IPS-15b (cell line): Measurements from ENCODE around the gene CEP41.

Experiments used
- H3K27me3 ChIP-seq: one replicate; pipeline ENCODE4 v1.6.1; 2013; ENCODE audit warnings: low read length; ENCODE audit not compliant: control insufficient read depth, insufficient read depth
- H3K36me3 ChIP-seq: one replicate; pipeline ENCODE4 v1.6.1; 2013; ENCODE audit warnings: low read length; ENCODE audit not compliant: control insufficient read depth, insufficient read depth
- H3K4me1 ChIP-seq: one replicate; pipeline ENCODE4 v1.6.1; 2013; ENCODE audit warnings: mild to moderate bottlenecking, low read length; ENCODE audit not compliant: control insufficient read depth, insufficient read depth
- H3K4me3 ChIP-seq: one replicate; pipeline ENCODE4 v1.5.1; 2013; ENCODE audit warnings: low read depth, low read length
- H3K9ac ChIP-seq: one replicate; pipeline ENCODE4 v1.6.1; 2013; ENCODE audit warnings: low read depth, mild to moderate bottlenecking, low read length
- H3K9me3 ChIP-seq: one replicate; pipeline ENCODE4 v1.6.1; 2013; ENCODE audit warnings: mild to moderate bottlenecking, low read length; ENCODE audit not compliant: control insufficient read depth, insufficient read depth

CEP41 gene

GRCh38 chr7:130440527-130441365 is at the start of gene CEP41:
Gene CEP41, minus strand, starts transcription at chr7:130441016. Its CDS starts 50 bp downstream, at chr7:130440966.
- peak within 1 kb of the TSS; percentile 96 for H3K9ac ChIP-seq

GRCh38 chr7:130490311-130490791 is 49.5 kb upstream of the CEP41 start:
- H3K9me3 ChIP-seq, result no peaks in the 10 kb centered on the region
- H3K9ac ChIP-seq, result no peak overlapping the region
- H3K4me1 ChIP-seq, result peaks cover 14% of the 10 kb centered on the region
- H3K27me3 ChIP-seq, result peaks cover 21% of the 10 kb centered on the region
- H3K36me3 ChIP-seq, result no peaks in the 10 kb centered on the region
- H3K4me3 ChIP-seq, result peak overlapping the region; percentile 65

More at GRCh38 chr7:130440527-130441365, at the start of gene CEP41:
- Histone ChIP-seq H3K4me1 (peaks cover 5% of the 10 kb centered on the region), H3K27me3 (no peaks in the 10 kb centered on the region), H3K9me3 (no peaks in the 10 kb centered on the region), H3K36me3 (no peaks in the 10 kb centered on the region), H3K4me3 (peak within 1 kb of the TSS; percentile 82)

- Histone ChIP-seq H3K27me3 (peaks cover 27% of the 10 kb centered on the region), H3K9me3 (no peaks in the 10 kb centered on the region), H3K4me1 (peaks cover 14% of the 10 kb centered on the region), H3K36me3 (no peaks in the 10 kb centered on the region), H3K9ac (no peak overlapping the region), H3K4me3 (no peak overlapping the region)
Measured at GRCh38 chr7:130489140-130489983, 48.5 kb upstream of the CEP41 start.

GRCh38 chr7:130488392-130489139 is 47.8 kb upstream of the CEP41 start:
- no peaks in the 10 kb centered on the region for H3K36me3 ChIP-seq
- H3K27me3 ChIP-seq, result peaks cover 23% of the 10 kb centered on the region
- H3K4me3 ChIP-seq, result no peak overlapping the region
- no peaks in the 10 kb centered on the region for H3K9me3 ChIP-seq
- H3K9ac ChIP-seq, result no peak overlapping the region
- H3K4me1 ChIP-seq, result peaks cover 14% of the 10 kb centered on the region

- Histone ChIP-seq H3K4me1 (peaks cover 14% of the 10 kb centered on the region), H3K9me3 (no peaks in the 10 kb centered on the region), H3K36me3 (no peaks in the 10 kb centered on the region), H3K4me3 (peak overlapping the region; percentile 86), H3K9ac (no peak overlapping the region), H3K27me3 (peaks cover 11% of the 10 kb centered on the region)
Measured at GRCh38 chr7:130486954-130487436, 46.2 kb upstream of the CEP41 start.

GRCh38 chr7:130486114-130486953 is 45.5 kb upstream of the CEP41 start:
- peaks cover 11% of the 10 kb centered on the region for H3K27me3 ChIP-seq
- H3K4me3 ChIP-seq, result peak overlapping the region; percentile 86
- H3K9ac ChIP-seq, result peak overlapping the region; percentile 73
- no peaks in the 10 kb centered on the region for H3K36me3 ChIP-seq
- H3K9me3 ChIP-seq, result no peaks in the 10 kb centered on the region
- H3K4me1 ChIP-seq, result peaks cover 14% of the 10 kb centered on the region

- Histone ChIP-seq H3K9me3 (no peaks in the 10 kb centered on the region), H3K4me3 (peak overlapping the region; percentile 86), H3K27me3 (peaks cover 11% of the 10 kb centered on the region), H3K4me1 (peaks cover 14% of the 10 kb centered on the region), H3K36me3 (no peaks in the 10 kb centered on the region), H3K9ac (no peak overlapping the region)
Measured at GRCh38 chr7:130485734-130486113, 44.9 kb upstream of the CEP41 start.

GRCh38 chr7:130483031-130483430 is 42.2 kb upstream of the CEP41 start:
- Histone ChIP-seq H3K4me1 (peaks cover 3% of the 10 kb centered on the region), H3K36me3 (no peaks in the 10 kb centered on the region), H3K27me3 (peaks cover 11% of the 10 kb centered on the region), H3K9ac (no peak overlapping the region), H3K4me3 (no peak overlapping the region), H3K9me3 (no peaks in the 10 kb centered on the region)

- H3K9ac ChIP-seq, result no peak overlapping the region
- H3K4me1 ChIP-seq, result no peaks in the 10 kb centered on the region
- peaks cover 11% of the 10 kb centered on the region for H3K27me3 ChIP-seq
- no peak overlapping the region for H3K4me3 ChIP-seq
- no peaks in the 10 kb centered on the region for H3K36me3 ChIP-seq
- no peaks in the 10 kb centered on the region for H3K9me3 ChIP-seq
Measured at GRCh38 chr7:130481898-130482297, 41.1 kb upstream of the CEP41 start.

GRCh38 chr7:130479716-130480400 is 39.0 kb upstream of the CEP41 start:
- Histone ChIP-seq H3K4me3 (no peak overlapping the region), H3K9me3 (no peaks in the 10 kb centered on the region), H3K36me3 (no peaks in the 10 kb centered on the region), H3K27me3 (peaks cover 2% of the 10 kb centered on the region), H3K9ac (no peak overlapping the region), H3K4me1 (peaks cover 2% of the 10 kb centered on the region)
